Fibroblast of the aortic adventitia (primary cell): ENCODE data around the gene ADK. TPM values are rescaled to one million over a fixed set of nuclear protein-coding genes. Genes with fewer than 3 reads are reported as not detected.
"Not testable (repeated sequence)": the region's sequence is repeated elsewhere in the genome, so short reads cannot be mapped to it uniquely, and the experiment has no call there.

Experiments
- DNase-seq: peaks from one replicate; pipeline ENCODE4 v3.0.0-alpha.2; 2010; ENCODE audit warnings: low read depth
- H3K4me3 ChIP-seq: 2 replicates; pipeline ENCODE4 v1.5.1; 2011; ENCODE audit warnings: low read depth, mild to moderate bottlenecking, control low read depth, low read length, moderate library complexity
- total RNA-seq: library from RNA; depleted of rRNA; stranded (reverse); fragments of >200 nt; gene quantifications from 2 replicates; pipeline ENCODE4 v1.2.3, GENCODE V29; 2012; ENCODE audit warnings: low replicate concordance
- TF ChIP-seq, protein P1 (sequence below): IDR thresholded peaks from 2 replicates; pipeline ENCODE4 v1.5.1; 2011; ENCODE audit warnings: mild to moderate bottlenecking, low read length, control low read depth, inconsistent platforms; ENCODE audit not compliant: insufficient read depth

Gene ADK
- total RNA-seq, 1 donor: 96.8 TPM

DNA sequence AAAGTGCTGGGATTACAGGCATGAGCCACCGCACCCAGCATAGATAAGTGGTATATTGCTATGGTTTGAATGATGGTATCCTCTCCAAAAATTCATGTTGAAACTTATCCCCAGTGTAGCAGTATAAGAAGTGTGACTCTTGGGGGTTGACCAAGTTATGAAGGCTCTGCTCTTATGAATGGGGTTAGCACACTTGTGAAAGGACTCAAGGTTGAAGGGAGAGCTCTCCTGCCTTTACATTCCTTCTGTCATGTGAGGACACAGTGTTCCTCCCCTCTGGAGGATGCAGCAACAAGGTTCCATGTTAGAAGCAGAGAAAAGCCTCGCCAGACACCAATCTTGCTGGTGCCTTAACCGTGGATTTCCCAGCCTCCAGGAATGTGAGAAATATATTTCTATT is 58.0 kb downstream of the ADK start:
- DNase-seq: no peak
- TF ChIP-seq, protein P1, sequence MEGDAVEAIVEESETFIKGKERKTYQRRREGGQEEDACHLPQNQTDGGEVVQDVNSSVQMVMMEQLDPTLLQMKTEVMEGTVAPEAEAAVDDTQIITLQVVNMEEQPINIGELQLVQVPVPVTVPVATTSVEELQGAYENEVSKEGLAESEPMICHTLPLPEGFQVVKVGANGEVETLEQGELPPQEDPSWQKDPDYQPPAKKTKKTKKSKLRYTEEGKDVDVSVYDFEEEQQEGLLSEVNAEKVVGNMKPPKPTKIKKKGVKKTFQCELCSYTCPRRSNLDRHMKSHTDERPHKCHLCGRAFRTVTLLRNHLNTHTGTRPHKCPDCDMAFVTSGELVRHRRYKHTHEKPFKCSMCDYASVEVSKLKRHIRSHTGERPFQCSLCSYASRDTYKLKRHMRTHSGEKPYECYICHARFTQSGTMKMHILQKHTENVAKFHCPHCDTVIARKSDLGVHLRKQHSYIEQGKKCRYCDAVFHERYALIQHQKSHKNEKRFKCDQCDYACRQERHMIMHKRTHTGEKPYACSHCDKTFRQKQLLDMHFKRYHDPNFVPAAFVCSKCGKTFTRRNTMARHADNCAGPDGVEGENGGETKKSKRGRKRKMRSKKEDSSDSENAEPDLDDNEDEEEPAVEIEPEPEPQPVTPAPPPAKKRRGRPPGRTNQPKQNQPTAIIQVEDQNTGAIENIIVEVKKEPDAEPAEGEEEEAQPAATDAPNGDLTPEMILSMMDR: no peak
- no peak overlapping the region for H3K4me3 ChIP-seq

DNA sequence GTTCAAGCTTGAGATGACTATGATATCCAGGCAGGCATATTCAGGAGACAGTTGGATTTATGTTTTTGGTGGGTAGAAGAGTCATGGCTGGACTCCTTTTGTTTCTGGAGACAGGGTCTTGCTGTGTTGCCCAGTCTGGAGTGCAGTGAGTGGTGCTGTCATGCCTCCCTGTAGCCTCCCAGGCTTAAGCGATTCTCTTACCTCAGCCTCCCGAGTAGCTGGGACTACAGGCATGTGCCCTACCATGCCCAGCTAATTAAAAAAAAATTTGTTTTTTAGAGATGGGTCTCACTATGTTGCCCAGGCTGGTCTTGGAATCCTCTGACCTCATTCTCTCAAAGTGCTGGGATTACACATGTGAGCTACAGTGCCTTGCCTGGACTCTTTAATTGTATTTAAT is 62.0 kb downstream of the ADK start:
- no peak overlapping the region for H3K4me3 ChIP-seq
- DNase-seq: no peak
- TF ChIP-seq, protein P1: no peak

DNA sequence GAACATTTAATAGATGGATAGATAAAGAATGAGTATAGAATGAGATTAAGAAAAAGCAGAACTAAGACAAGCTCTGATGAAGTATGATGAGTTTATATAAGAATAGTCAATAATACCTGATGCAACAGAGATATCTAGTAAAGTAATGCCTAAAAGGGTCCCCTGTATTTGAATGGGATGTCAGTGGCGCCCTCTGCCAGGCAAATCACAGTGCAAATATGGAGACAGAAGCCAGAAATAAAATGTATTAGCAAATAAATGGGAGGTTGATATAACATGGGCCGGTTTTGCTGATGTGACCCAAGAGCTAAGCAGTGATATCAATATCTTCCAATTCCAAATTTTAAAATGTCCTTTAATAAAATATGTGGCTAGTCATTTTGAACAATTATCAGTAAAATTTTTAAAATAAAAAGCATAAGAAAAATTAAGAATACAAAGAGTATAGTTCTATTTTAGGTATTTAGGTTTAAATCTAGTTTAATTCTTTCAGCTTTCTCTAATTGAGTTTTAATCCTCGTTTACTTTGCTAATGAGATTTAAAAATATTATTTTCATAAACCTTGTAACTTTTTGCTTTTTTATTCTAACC is 62.6 kb downstream of the ADK start:
- peak; percentile 74 for DNase-seq
- no peak overlapping the region for H3K4me3 ChIP-seq
- TF ChIP-seq, protein P1: peak; percentile 72

DNA sequence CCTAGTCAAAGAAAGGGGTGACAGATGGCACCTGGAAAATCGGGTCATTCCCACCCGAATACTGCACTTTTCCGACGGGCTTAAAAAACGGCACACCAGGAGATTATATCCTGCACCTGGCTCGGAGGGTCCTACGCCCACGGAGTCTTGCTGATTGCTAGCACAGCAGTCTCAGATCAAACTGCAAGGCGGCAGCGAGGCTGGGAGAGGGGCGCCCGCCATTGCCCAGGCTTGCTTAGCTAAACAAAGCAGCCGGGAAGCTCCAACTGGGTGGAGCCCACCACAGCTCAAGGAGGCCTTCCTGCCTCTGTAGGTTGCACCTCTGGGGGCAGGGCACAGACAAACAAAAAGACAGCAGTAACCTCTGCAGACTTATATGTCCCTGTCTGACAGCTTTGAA is 66.1 kb downstream of the ADK start:
- not testable (repeated sequence) for DNase-seq, H3K4me3 ChIP-seq

DNA sequence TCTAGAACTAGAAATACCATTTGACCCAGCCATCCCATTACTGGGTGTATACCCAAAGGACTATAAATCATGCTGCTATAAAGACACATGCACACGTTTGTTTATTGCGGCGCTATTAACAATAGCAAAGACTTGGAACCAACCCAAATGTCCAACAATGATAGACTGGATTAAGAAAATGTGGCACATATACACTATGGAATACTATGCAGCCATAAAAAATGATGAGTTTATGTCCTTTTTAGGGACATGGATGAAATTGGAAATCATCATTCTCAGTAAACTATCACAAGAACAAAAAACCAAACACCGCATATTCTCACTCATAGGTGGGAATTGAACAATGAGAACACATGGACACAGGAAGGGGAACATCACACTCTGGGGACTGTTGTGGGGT is 71.4 kb downstream of the ADK start:
- DNase-seq, H3K4me3 ChIP-seq: not testable (repeated sequence)

DNA sequence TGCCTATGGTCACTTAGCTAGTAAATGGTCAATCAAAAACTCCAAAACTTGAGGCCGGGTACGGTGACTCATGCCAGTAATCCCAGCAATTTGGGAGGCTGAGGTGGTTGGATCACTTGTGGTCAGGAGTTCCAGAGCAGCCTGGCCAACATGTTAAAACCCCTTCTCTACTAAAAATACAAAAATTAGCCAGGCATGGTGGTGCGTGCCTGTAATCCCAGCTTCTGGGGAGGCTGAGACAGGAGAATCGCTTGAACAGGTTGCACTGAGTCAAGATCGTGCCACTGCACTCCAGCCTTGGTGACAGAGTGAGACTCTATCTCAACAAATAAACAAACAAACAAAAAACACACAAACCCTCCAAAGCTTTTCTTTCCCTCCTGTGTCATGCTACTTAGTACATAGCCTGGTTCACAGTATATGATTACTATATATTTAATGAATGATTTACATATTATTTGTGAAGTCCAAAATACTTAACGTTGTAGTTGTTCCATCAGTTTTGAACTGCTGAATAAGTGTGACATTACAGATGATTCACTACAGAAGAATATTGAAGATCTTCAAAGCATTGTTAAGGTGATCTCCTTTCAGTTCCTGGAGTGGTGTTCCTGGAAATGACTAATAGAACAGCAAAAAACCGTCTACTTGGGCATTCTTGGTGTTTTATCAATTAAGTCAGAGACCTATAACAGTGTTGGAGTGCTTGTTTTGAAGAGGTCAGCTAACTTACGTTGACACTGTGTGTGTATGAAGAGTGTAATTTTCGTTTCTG is 72.9 kb downstream of the ADK start:
- TF ChIP-seq, protein P1: no peak
- H3K4me3 ChIP-seq: no peak overlapping the region
- peak; percentile 63 for DNase-seq

DNA sequence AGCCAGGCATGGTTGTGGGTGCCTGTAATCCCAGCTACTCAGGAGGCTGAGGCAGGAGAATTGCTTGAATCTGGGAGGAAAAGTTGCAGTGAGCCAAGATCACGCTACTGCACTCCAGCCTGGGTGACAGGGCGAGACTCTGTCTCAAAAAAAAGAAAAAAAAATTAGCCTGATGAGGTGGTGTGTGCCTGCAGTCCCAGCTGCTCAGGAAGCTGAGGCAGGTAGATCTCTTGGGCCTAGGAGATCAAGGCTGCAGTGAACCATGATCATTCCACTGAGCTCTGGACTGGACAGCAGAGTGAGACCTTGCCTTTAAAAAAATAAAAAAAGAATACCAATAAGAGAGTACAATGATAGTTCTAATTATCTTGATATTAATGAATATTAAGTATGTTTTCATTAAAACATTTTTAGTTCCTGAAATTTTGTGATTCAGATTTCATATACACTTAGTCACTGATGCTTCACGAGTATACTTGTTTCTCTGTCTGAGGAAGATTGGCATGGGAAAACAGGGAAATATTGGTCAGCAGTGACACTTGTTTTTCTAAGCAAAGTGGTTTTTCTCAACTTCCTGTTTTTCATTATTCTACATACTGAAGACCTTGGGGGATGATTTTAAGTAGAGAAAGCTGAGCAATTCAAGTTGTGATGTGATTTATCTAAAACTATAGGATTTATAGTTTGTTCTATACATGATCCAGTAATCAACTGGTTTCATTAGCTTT is 76.8 kb downstream of the ADK start:
- TF ChIP-seq, protein P1: no peak

More for the DNA sequence above, 76.8 kb downstream of the ADK start:
- no peak overlapping the region for H3K4me3 ChIP-seq
- peak; percentile 50 for DNase-seq
